ENCODE results near the gene FKRP. TPM values are rescaled to one million over a fixed set of nuclear protein-coding genes. Genes with fewer than 3 reads are reported as not detected.

FKRP gene
- total and polyA plus RNA-seq, 2 of the 13 experiments (the other 11 are each of a cell fraction or from before 2014, with no cell fraction given), result 7.3 to 9.8 TPM

DNA sequence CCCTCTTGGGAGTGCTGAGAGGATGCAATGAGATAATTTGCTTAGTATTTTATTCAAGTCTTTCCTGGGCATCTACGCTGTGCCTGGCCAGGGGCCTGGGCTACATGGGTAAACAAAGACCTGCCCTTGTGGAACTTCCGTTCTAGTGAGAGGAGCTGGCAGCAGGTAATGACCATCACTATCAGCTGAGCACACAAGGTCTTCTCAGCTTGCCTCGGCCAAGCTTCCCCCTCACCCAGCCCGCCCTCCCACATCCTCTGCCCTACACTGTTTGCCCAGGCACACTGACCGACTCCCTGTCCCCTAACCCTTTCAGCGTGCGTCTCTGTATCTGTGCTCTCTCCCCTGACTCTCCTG lies 8.6 kb upstream of the FKRP start:
- in situ Hi-C loops (cut with HindIII; ENCODE audit: extremely low pct_ligation_motif_present, low pct_unique_long_range_greater_than_20kb) (no loop called here), intact Hi-C loops (cut with micrococcal nuclease; ENCODE audit: unreplicated experiment) (no loop called here)
- BruUV-seq (replicated peaks), result no TSS peak
- Histone ChIP-seq H2AFZ (ENCODE audit: low read length) (no peak overlapping the region), H3K9ac (ENCODE audit: insufficient read depth, low read depth, low read length) (no peak overlapping the region), H3K4me2 (ENCODE audit: low read depth, low read length) (no peak overlapping the region), H3K79me2 (ENCODE audit: insufficient read depth, low read length) (peaks cover 42% of the 10 kb centered on the region), H3K36me3 (replicated peaks in 1 of 2; ENCODE audit: control insufficient read depth in 1 of 2, insufficient read depth in 2 of 2, low read length in 2 of 2) (peaks cover 41 to 72% of the 10 kb centered on the region in 2 experiments), H3K9me3 (ENCODE audit: low read length) (no peaks in the 10 kb centered on the region), H4K20me1 (ENCODE audit: insufficient read depth, low read length) (peaks cover 23% of the 10 kb centered on the region; the same call in 1 of the 2 replicates), H3K27ac (ENCODE audit: extremely low read length, insufficient read depth, low read length) (no peak overlapping the region), H3K4me3 (replicated peaks in 1 of 3; ENCODE audit: insufficient read depth in 1 of 3, low read depth in 2 of 3, low read length in 3 of 3) (no peak overlapping the region), H3K4me1 (ENCODE audit: insufficient read depth, low read length) (no peaks in the 10 kb centered on the region), H3K27me3 (ENCODE audit: control insufficient read depth in 1 of 2, insufficient read depth in 2 of 2, low read length in 2 of 2) (no peaks in the 10 kb centered on the region)
- no peak for ATAC-seq
- FAIRE-seq, result no peak
- no peak for TF ChIP-seq CEBPZ (IDR thresholded peaks at IDR 0.05; ENCODE audit: low read length)
- no peak for TF ChIP-seq ZMAT3 (CRISPR knock-in tag; conservative IDR thresholded peaks at IDR 0.05)
- no peak for TF ChIP-seq ZNF75D (CRISPR knock-in tag; IDR thresholded peaks at IDR 0.05; ENCODE audit: borderline replicate concordance)
- TF ChIP-seq, protein P1, sequence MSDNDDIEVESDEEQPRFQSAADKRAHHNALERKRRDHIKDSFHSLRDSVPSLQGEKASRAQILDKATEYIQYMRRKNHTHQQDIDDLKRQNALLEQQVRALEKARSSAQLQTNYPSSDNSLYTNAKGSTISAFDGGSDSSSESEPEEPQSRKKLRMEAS (IDR thresholded peaks at IDR 0.05), result no peak
- TF ChIP-seq ZNF740 (CRISPR knock-in tag; IDR thresholded peaks at IDR 0.05), result no peak
- TF ChIP-seq IKZF4 (CRISPR knock-in tag; IDR thresholded peaks at IDR 0.05; ENCODE audit: borderline replicate concordance, low read depth, not compliant biosample characterization), result no peak
- TF ChIP-seq, protein P2, sequence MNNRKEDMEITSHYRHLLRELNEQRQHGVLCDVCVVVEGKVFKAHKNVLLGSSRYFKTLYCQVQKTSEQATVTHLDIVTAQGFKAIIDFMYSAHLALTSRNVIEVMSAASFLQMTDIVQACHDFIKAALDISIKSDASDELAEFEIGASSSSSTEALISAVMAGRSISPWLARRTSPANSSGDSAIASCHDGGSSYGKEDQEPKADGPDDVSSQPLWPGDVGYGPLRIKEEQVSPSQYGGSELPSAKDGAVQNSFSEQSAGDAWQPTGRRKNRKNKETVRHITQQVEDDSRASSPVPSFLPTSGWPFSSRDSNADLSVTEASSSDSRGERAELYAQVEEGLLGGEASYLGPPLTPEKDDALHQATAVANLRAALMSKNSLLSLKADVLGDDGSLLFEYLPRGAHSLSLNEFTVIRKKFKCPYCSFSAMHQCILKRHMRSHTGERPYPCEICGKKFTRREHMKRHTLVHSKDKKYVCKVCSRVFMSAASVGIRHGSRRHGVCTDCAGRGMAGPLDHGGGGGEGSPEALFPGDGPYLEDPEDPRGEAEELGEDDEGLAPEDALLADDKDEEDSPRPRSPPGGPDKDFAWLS (CRISPR knock-in tag; IDR thresholded peaks at IDR 0.05; ENCODE audit: borderline replicate concordance), result no peak
- no peak for TF ChIP-seq ZNF878 (CRISPR knock-in tag; IDR thresholded peaks at IDR 0.05)
- TF ChIP-seq FOSL2 (CRISPR knock-in tag; IDR thresholded peaks at IDR 0.05), result no peak
- no peak for TF ChIP-seq U2AF2 (IDR thresholded peaks at IDR 0.05; ENCODE audit: low read depth, low read length)
- TF ChIP-seq ZBTB10 (CRISPR knock-in tag; IDR thresholded peaks at IDR 0.05; ENCODE audit: borderline replicate concordance), result no peak
- no peak for TF ChIP-seq ZNF782 (CRISPR knock-in tag; IDR thresholded peaks at IDR 0.05; ENCODE audit: borderline replicate concordance)
- TF ChIP-seq ZNF263 (CRISPR knock-in tag; IDR thresholded peaks at IDR 0.05), result no peak
- WGBS (ENCODE audit: low lambda C conversion rate), result 91% methylated on average over 7 of the region's 7 CpGs
- ChIA-PET CTCF (ENCODE audit: low intra/inter-chr PET ratio, low total read pairs) (no interaction called here), POLR2A (interaction anchor here (1.3 kb wide), 1 partner anchor 9 kb away, joined by 3 read pairs; no protein-coding TSS in a partner anchor)
- DNase-seq (ENCODE audit: low spot score), result no peak
